HepG2 (cell line): ENCODE measurements around the gene MREG. TPM values are rescaled to one million over a fixed set of nuclear protein-coding genes. Genes with fewer than 3 reads are reported as not detected.
A peak's percentile ranks its signal among the peaks of the same experiment; 100 is the strongest.

Experiments
- ATAC-seq: fragments of 200-7000 bp; cut with Tn5 transposase; 3 replicates; pipeline ENCODE4 v1.9.1; 2020; ENCODE audit warnings: mild to moderate bottlenecking, moderate library complexity
- BruUV-seq: library from RNA; stranded (reverse); fragments of 400-500 nt; replicated peaks from 2 replicates; lab custom pipeline; 2021; lab: Mats Ljungman, UMichigan
- CTCF ChIA-PET: fragments of 300-600 bp; formaldehyde crosslinking; extraction: SDS; loops from one replicate; lab custom pipeline; 2021; ENCODE audit warnings: low total read pairs, inconsistent platforms, low intra/inter-chr PET ratio; lab: Yijun Ruan, JAX
- POLR2A ChIA-PET: fragments of 350-600 bp; sonication (Branson Sonifier 250); formaldehyde crosslinking; loops from one replicate; lab custom pipeline; 2020; ENCODE audit warnings: antibody characterized with exemption, inconsistent platforms; lab: Yijun Ruan, JAX
- DNase-seq: peaks from one replicate; pipeline ENCODE4 v3.0.0-alpha.2; 2015; ENCODE audit warnings: low spot score
- FAIRE-seq: peaks from 3 replicates; lab custom pipeline; 2011; peaks lifted over from hg19 to GRCh38; lab: Jason Lieb, UNC
- H2AFZ ChIP-seq: one replicate; pipeline ENCODE4 v1.6.1; 2011; ENCODE audit warnings: low read length, inconsistent platforms
- H3K27ac ChIP-seq: fragments of 300-600 bp; 3 replicates; pipeline ENCODE4 v1.8.0; 2011; ENCODE audit warnings: mixed run types, mild to moderate bottlenecking, mixed read lengths, low read length, inconsistent platforms; ENCODE audit not compliant: insufficient read depth; ENCODE audit errors: extremely low read length
- H3K27me3 ChIP-seq, 2 experiments: fragments of 200-600 bp in 1 of 2; 2 replicates in 1 of 2; 3 replicates in 1 of 2; pipeline versions ENCODE4 v1.6.0 to v1.8.0; 2011; ENCODE audit warnings: low read length in 2 of 2, mild to moderate bottlenecking in 2 of 2, moderate library complexity in 2 of 2, inconsistent platforms in 1 of 2; ENCODE audit not compliant: insufficient read depth in 2 of 2, control insufficient read depth in 1 of 2
- H3K36me3 ChIP-seq, 2 experiments: fragments of 200-600 bp in 1 of 2; replicated peaks in 1 of 2; 2 replicates in 1 of 2; 3 replicates in 1 of 2; pipeline versions ENCODE4 v1.5.1 to v1.8.0; 2011; ENCODE audit warnings: low read length in 2 of 2, inconsistent platforms in 1 of 2; ENCODE audit not compliant: insufficient read depth in 2 of 2, control insufficient read depth in 1 of 2
- H3K4me1 ChIP-seq: 2 replicates; pipeline ENCODE4 v1.5.1; 2012; ENCODE audit warnings: low read length, inconsistent platforms; ENCODE audit not compliant: insufficient read depth
- H3K4me2 ChIP-seq: 2 replicates; pipeline ENCODE4 v1.6.0; 2011; ENCODE audit warnings: low read depth, low read length, inconsistent platforms
- H3K4me3 ChIP-seq, 3 experiments: fragments of 200-600 bp in 1 of 3; sonication (generic), shearing (Covaris generic) in 1 of 3; replicated peaks in 1 of 3; 2 replicates each; pipeline ENCODE4 v1.5.1; 2011 to 2016; ENCODE audit warnings: low read length in 3 of 3, inconsistent platforms in 2 of 3, low read depth in 2 of 3, mild to moderate bottlenecking in 2 of 3, control low read depth in 1 of 3, mixed read lengths in 1 of 3; ENCODE audit not compliant: insufficient read depth in 1 of 3
- H3K79me2 ChIP-seq: one replicate; pipeline ENCODE4 v1.6.1; 2011; ENCODE audit warnings: low read length, inconsistent platforms; ENCODE audit not compliant: insufficient read depth
- H3K9ac ChIP-seq: 2 replicates; pipeline ENCODE4 v1.6.0; 2011; ENCODE audit warnings: mild to moderate bottlenecking, low read depth, low read length, inconsistent platforms; ENCODE audit not compliant: insufficient read depth
- H3K9me3 ChIP-seq: 2 replicates; pipeline ENCODE4 v1.5.1; 2012; ENCODE audit warnings: mild to moderate bottlenecking, low read length
- H4K20me1 ChIP-seq: 2 replicates; pipeline ENCODE4 v1.6.0; 2011; ENCODE audit warnings: inconsistent platforms, mild to moderate bottlenecking, low read length, moderate library complexity; ENCODE audit not compliant: insufficient read depth
- SMYD3 ChIP-seq: sonication (generic); formaldehyde crosslinking; IDR thresholded peaks from 2 replicates; pipeline ENCODE4 v1.8.1; 2023; ENCODE audit warnings: mild to moderate bottlenecking, missing genetic modification reagents
- ZFP82 ChIP-seq: sonication (generic); formaldehyde crosslinking; IDR thresholded peaks from 2 replicates; pipeline ENCODE4 v1.5.1; 2020; ENCODE audit warnings: mild to moderate bottlenecking, missing genetic modification reagents, borderline replicate concordance
- ZNF143 ChIP-seq: sonication (generic); formaldehyde crosslinking; IDR thresholded peaks from 2 replicates; pipeline ENCODE4 v1.4.0; 2020; ENCODE audit warnings: missing genetic modification reagents
- ZNF24 ChIP-seq: fragments of 450-650 bp; IDR thresholded peaks from 2 replicates; pipeline ENCODE4 v1.6.1; 2017; ENCODE audit warnings: antibody characterized with exemption, mild to moderate bottlenecking
- ZNF614 ChIP-seq: IDR thresholded peaks from 2 replicates; pipeline ENCODE4 v1.6.1; 2018; ENCODE audit warnings: missing biosample characterization, missing genetic modification reagents, inconsistent platforms, borderline replicate concordance
- WGBS: methylation state at CpG from one replicate; pipeline ENCODE4 v1.1.6; 2017; ENCODE audit warnings: low lambda C conversion rate; 5-methylcytosine and 5-hydroxymethylcytosine counted together
- in situ Hi-C: cut with HindIII; loops from 2 replicates; pipeline ENCODE4 v1.10.0; 2017; ENCODE audit warnings: low pct_unique_long_range_greater_than_20kb; ENCODE audit not compliant: extremely low pct_ligation_motif_present
- intact Hi-C: fragments of 100-400 bp; cut with micrococcal nuclease; formaldehyde crosslinking; loops from one replicate; pipeline ENCODE4 v1.10.0; 2022; ENCODE audit not compliant: unreplicated experiment
- polyA plus RNA-seq, 8 experiments: library from polyadenylated mRNA; depleted of rRNA in 3 of 8; stranded (reverse) in 7 of 8; unstranded in 1 of 8; fragments of >200 nt; fragmentation: Illumina TruSeq in 4 of 8; extraction: Trizol in 4 of 8; gene quantifications; 2 replicates each; pipeline versions ENCODE4 v1.2.1 to v1.2.3, GENCODE V29; 2011 to 2016; ENCODE audit warnings: low read depth in 4 of 8, missing spikeins in 1 of 8, mixed read lengths in 1 of 8; ENCODE audit not compliant: insufficient read depth in 1 of 8
- total RNA-seq, 5 experiments: library from RNA; depleted of rRNA; stranded (reverse); fragments of >200 nt; fragmentation: Illumina TruSeq; extraction: Trizol; gene quantifications; 2 replicates each; pipeline ENCODE4 v1.2.3, GENCODE V29; 2016; ENCODE audit warnings: low read depth in 1 of 5
- TF ChIP-seq, protein P1 (sequence below): sonication (generic); formaldehyde crosslinking; IDR thresholded peaks from 2 replicates; pipeline ENCODE4 v1.4.0; 2020; ENCODE audit warnings: missing genetic modification reagents, borderline replicate concordance
- TF ChIP-seq, protein P2 (sequence below): sonication (generic); formaldehyde crosslinking; IDR thresholded peaks from 2 replicates; pipeline ENCODE4; 2020; ENCODE audit warnings: missing genetic modification reagents, mild to moderate bottlenecking, borderline replicate concordance

The MREG gene
- total and polyA plus RNA-seq, 2 of the 13 experiments (the other 11 are each of a cell fraction or from before 2014, with no cell fraction given) = 7.5 to 23.3 TPM

DNA sequence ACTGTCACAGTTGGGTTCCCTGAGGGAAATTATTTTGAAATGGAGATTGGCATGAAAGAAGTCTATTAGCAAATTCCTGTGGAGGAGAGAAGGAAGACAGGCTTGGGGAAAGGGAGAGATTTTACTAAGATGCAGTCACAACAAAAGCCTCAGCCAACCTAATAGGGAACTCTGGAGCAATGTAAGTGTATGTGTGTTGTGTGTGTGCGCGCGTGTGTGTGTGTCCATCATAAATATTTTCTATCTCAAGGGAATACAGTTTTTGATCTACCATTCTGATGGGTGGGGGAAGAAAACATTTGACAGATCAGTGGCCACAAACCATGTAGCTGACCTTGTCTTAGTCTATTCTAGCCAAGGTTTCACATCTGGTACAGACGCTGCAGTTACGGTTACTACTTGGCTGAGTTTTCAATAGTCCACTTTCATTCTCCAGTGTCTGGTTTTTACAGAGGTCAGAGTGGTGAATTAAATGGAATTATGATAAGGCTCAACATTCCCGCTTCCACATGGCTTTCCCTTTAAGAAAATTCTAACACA, 72.6 kb downstream of the MREG start:
- CTCF ChIA-PET = no interaction called here
- no peaks in the 10 kb centered on the region for H3K4me1 ChIP-seq
- 96% methylated on average over 6 of the region's 6 CpGs for WGBS
- intact Hi-C loops (no loop called here), in situ Hi-C loops (loop anchor here (25.0 kb wide), 3 partner anchors 978 to 2003 kb away; partner anchors contain the start of gene BARD1)
- no TSS peak for BruUV-seq
- TF ChIP-seq ZFP82 (CRISPR knock-in tag) (no peak), ZNF24 (no peak), ZNF143 (CRISPR knock-in tag) (no peak)
- no peaks in the 10 kb centered on the region for H3K27me3 ChIP-seq
- H3K27ac ChIP-seq = no peak overlapping the region
- DNase-seq (no peak), FAIRE-seq (peak; percentile 58), ATAC-seq (no peak)
- H3K9ac ChIP-seq = no peak overlapping the region
- H3K79me2 ChIP-seq = no peaks in the 10 kb centered on the region
- no peak overlapping the region for H3K4me2 ChIP-seq
- no peak overlapping the region for H2AFZ ChIP-seq
- H3K4me3 ChIP-seq = no peak overlapping the region
- H4K20me1 ChIP-seq = no peaks in the 10 kb centered on the region
- H3K9me3 ChIP-seq = no peaks in the 10 kb centered on the region
- peaks cover 15 to 32% of the 10 kb centered on the region in 2 experiments for H3K36me3 ChIP-seq
- POLR2A ChIA-PET = no interaction called here

DNA sequence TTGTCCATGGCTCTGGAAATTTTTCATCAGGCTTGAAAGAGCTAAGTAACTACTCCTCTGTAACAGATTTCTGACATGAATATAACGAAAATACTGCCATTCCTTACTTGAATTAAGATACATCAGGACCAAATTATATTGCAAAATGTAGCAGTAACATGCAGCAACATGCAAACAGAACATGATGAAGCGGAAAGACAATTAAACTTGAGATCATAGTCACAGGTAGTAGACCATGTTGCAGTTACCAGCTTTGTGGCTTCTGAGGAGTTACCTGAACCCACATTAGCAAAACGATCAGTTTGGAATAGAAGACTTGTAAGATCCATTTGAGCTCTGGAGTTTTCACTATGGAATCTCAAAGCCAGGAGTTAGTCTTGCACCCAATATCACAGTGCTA, 76.2 kb downstream of the MREG start:
- no peak for ATAC-seq
- CTCF ChIA-PET = no interaction called here
- in situ Hi-C loops = loop anchor here (25.0 kb wide), 3 partner anchors 975 to 2000 kb away; partner anchors contain the start of gene BARD1

More for the DNA sequence above, 76.2 kb downstream of the MREG start:
- no peak overlapping the region for H3K4me2 ChIP-seq
- intact Hi-C loops = no loop called here
- peaks cover 7 to 12% of the 10 kb centered on the region in 2 experiments; a peak in 4 of 5 replicates for H3K36me3 ChIP-seq
- H3K9me3 ChIP-seq = no peaks in the 10 kb centered on the region
- FAIRE-seq (no peak), DNase-seq (no peak)
- H3K79me2 ChIP-seq = no peaks in the 10 kb centered on the region
- H3K27ac ChIP-seq = no peak overlapping the region
- 92% methylated on average over 3 of the region's 3 CpGs for WGBS
- no peak overlapping the region for H3K4me3 ChIP-seq
- no peak overlapping the region for H2AFZ ChIP-seq
- TF ChIP-seq SMYD3 (CRISPR knock-in tag) (no peak), ZNF614 (CRISPR knock-in tag) (no peak)
- TF ChIP-seq, protein P1, sequence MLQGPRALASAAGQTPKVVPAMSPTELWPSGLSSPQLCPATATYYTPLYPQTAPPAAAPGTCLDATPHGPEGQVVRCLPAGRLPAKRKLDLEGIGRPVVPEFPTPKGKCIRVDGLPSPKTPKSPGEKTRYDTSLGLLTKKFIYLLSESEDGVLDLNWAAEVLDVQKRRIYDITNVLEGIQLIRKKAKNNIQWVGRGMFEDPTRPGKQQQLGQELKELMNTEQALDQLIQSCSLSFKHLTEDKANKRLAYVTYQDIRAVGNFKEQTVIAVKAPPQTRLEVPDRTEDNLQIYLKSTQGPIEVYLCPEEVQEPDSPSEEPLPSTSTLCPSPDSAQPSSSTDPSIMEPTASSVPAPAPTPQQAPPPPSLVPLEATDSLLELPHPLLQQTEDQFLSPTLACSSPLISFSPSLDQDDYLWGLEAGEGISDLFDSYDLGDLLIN (CRISPR knock-in tag) = no peak
- TF ChIP-seq, protein P2, sequence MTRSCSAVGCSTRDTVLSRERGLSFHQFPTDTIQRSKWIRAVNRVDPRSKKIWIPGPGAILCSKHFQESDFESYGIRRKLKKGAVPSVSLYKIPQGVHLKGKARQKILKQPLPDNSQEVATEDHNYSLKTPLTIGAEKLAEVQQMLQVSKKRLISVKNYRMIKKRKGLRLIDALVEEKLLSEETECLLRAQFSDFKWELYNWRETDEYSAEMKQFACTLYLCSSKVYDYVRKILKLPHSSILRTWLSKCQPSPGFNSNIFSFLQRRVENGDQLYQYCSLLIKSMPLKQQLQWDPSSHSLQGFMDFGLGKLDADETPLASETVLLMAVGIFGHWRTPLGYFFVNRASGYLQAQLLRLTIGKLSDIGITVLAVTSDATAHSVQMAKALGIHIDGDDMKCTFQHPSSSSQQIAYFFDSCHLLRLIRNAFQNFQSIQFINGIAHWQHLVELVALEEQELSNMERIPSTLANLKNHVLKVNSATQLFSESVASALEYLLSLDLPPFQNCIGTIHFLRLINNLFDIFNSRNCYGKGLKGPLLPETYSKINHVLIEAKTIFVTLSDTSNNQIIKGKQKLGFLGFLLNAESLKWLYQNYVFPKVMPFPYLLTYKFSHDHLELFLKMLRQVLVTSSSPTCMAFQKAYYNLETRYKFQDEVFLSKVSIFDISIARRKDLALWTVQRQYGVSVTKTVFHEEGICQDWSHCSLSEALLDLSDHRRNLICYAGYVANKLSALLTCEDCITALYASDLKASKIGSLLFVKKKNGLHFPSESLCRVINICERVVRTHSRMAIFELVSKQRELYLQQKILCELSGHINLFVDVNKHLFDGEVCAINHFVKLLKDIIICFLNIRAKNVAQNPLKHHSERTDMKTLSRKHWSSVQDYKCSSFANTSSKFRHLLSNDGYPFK (CRISPR knock-in tag) = no peak
- H4K20me1 ChIP-seq = no peaks in the 10 kb centered on the region
- no peaks in the 10 kb centered on the region for H3K27me3 ChIP-seq
- H3K4me1 ChIP-seq = peaks cover 3% of the 10 kb centered on the region
- BruUV-seq = no TSS peak
- no peak overlapping the region for H3K9ac ChIP-seq
- POLR2A ChIA-PET = no interaction called here
